NT2/D1 (cell line): ENCODE data around the gene CHMP6.

ENCODE experiments used
- DNase-seq: peaks from one replicate; pipeline ENCODE4 v3.0.0-alpha.2; 2011; ENCODE audit warnings: low read depth, low spot score
- H3K27me3 ChIP-seq: 2 replicates; pipeline ENCODE4 v1.6.0; 2011; ENCODE audit warnings: mild to moderate bottlenecking; ENCODE audit not compliant: insufficient read length, insufficient read depth
- H3K36me3 ChIP-seq: 2 replicates; pipeline ENCODE4 v1.6.1; 2011; ENCODE audit warnings: mild to moderate bottlenecking, low read length, mixed read lengths; ENCODE audit not compliant: insufficient read depth, insufficient read length
- H3K4me1 ChIP-seq: 2 replicates; pipeline ENCODE4 v1.5.1; 2011; ENCODE audit not compliant: insufficient read depth, insufficient read length
- H3K4me3 ChIP-seq: 2 replicates; pipeline ENCODE4 v1.5.1; 2011; ENCODE audit warnings: low read depth; ENCODE audit not compliant: insufficient read length
- H3K9ac ChIP-seq: 2 replicates; pipeline ENCODE4 v1.6.0; 2011; ENCODE audit warnings: low read depth; ENCODE audit not compliant: insufficient read length
- H3K9me3 ChIP-seq: 2 replicates; pipeline ENCODE4 v1.5.1; 2011; ENCODE audit warnings: mild to moderate bottlenecking, low read length; ENCODE audit not compliant: insufficient read depth
- SUZ12 ChIP-seq: IDR thresholded peaks from 2 replicates; pipeline ENCODE4 v1.6.1; 2011; ENCODE audit not compliant: insufficient read length, insufficient read depth; ENCODE audit errors: extremely low read depth
- YY1 ChIP-seq: IDR thresholded peaks from 2 replicates; pipeline ENCODE4 v1.6.1; 2011; ENCODE audit not compliant: insufficient read length, insufficient read depth
- ZNF274 ChIP-seq: IDR thresholded peaks from 2 replicates; pipeline ENCODE4 v1.6.1; 2011; ENCODE audit warnings: mild to moderate bottlenecking, low read depth, low read length

Gene CHMP6

DNA sequence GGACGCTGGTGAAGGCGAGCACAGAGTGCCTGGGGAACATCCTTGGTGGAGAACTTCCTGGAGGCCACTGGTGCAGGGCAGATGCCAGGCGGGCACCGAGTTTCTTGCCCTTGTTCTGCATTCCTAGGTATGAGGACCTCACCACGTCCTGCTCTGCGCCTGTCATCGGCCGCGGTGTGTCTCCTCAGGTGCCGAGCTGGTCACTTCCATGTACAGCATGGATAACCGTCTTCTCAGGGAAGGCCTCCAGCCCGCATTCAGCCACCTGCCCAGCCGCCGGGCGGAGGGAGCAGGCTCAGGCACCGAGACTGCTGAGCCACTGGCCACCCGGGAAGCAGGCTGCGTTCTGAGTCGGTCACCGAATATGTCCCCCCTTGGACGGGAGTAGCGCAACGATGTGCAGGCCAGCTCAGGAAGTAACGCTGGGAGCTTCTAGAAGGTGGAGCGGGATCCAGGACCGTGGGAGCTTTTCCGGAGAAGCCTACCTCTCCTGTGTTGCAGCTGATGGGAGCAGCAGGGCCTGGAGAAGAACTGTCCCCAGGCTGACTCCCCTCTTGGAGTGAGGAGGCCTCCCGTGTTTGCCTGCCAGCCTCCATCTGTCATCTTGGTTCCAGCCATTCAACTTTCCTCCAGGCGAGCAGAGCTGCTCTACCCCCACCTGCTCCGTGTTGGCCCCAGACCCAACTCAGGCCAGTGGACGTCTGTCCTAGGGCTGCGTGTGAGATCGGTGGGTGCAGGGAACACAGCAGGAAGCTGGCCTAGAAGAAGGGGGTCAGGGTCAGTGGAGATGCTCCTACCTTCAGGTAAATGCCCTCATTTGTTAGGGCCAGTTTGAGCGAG, 41.2 kb downstream of the CHMP6 start:
- Histone ChIP-seq H3K27me3 (peaks cover 25% of the 10 kb centered on the region), H3K4me3 (no peak overlapping the region), H3K4me1 (peaks cover 22% of the 10 kb centered on the region), H3K9me3 (no peaks in the 10 kb centered on the region), H3K36me3 (peaks cover 24% of the 10 kb centered on the region), H3K9ac (peak overlapping the region; percentile 13)
- TF ChIP-seq ZNF274 (no peak), YY1 (no peak), SUZ12 (no peak)
- DNase-seq: no peak

DNA sequence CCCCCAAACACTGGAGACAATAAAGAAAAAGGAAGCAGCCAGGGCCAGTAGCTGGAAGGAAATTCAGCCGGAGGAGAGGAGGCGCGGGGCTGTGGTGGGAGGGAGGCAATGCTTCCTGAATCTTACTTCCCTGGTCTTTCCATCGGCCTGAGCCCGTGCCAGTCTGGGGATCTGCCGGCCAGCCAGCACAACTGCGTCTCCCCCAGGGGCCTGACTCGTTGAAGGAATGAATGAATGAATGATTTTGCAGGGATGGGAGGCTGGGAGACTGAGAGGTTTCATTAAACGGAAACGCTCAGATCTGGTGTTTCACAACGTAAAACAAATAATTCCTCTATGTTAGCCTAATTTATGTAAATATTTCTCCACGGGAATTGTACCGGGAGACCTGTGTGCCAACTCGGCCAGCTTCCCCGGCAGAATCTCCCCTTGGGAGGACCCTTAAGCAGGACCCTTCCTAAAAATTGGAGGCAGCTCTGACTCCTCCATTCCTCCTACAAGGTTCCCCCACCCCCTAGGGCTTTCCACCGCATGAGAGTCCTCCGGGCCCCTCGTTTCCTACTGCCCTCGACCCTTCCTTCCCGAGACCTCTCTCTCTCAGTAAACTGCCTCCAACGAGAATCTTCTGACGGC, 42.0 kb downstream of the CHMP6 start:
- TF ChIP-seq ZNF274 (no peak), SUZ12 (no peak), YY1 (no peak)
- Histone ChIP-seq H3K4me1 (peaks cover 17% of the 10 kb centered on the region), H3K36me3 (peaks cover 32% of the 10 kb centered on the region), H3K9ac (peak overlapping the region; percentile 79), H3K27me3 (peaks cover 25% of the 10 kb centered on the region), H3K9me3 (no peaks in the 10 kb centered on the region), H3K4me3 (peak overlapping the region; percentile 69)
- DNase-seq: no peak

DNA sequence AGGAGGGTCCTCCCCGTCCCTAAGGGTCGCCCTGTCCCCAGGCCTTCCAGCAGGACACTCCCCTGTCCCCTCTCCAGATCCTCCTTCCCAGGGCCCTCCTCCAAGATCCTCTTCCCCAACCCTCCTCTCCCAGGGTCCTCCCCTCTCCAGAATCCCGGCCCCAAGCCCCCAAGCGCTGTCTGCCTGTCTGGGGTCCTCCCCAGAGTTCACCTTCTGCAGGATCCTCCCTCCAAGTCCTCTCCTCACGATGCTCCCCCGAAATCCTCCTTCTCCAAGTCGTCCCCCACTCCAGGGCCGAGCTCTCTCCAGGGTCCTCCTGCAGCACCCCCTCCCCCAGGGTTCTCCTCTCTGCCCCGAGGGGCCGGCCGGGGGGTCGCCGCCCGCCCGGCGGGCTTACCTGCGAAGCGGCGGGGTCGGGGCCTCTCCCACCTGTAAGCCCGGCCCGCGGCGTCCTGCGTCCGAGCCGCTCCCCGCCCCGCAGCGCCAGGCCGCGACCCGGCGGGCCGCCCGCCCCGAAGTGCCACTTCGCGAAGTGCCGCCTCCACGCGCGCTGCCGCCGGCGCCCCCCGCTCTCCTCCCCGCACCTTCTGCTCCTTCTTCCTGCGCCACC, 42.6 kb downstream of the CHMP6 start:
- Histone ChIP-seq H3K27me3 (peaks cover 25% of the 10 kb centered on the region), H3K4me3 (peak overlapping the region; percentile 69), H3K9me3 (no peaks in the 10 kb centered on the region), H3K4me1 (peaks cover 19% of the 10 kb centered on the region), H3K36me3 (peaks cover 38% of the 10 kb centered on the region), H3K9ac (peak overlapping the region; percentile 79)
- DNase-seq: no peak
- TF ChIP-seq ZNF274: no peak
- no peak for TF ChIP-seq YY1
- TF ChIP-seq SUZ12: no peak

DNA sequence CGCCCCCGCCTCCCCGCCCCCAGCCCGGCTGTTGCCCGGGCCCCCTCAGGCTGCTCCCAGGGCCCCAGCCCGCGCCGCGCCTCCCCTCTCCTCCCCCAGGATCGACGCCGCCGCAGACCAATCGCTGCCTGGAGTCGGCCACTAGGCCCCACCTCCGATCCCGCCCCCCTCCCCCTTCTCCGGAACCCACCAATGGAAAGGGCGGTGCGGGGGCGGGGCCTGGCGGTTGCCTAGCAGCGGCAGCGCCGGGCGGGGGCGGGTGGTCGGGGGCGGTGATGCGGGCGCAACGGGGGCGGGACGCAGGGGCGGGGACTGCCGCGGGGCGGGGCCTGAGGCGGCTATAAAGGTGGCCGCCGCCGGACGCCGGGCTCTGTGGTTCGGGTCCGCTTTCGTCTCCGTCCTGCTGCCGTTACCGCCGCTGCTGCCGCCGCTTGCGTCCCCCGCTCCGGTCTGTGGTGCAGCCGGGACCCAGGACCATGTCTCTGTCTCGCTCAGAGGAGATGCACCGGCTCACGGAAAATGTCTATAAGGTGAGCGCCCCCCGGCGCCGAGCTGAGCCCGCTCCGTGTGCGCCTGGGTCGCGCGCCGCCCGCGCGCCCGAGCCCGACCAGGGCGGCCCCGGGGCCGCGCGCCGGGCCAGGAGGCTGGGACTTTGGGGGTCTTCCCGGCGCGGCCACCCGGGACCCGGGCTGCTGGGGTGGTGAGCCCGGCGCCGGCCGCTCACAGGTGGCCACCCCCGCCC, 43.3 kb downstream of the CHMP6 start, which contains the start of gene BAIAP2:
TSS of gene BAIAP2 (plus strand) at position 373 of the 742 bp plus-strand sequence. CDS start at position 477, 104 bp downstream.
- Histone ChIP-seq H3K36me3 (peaks cover 43% of the 10 kb centered on the region), H3K4me3 (peak within 1 kb of the TSS; percentile 70), H3K9me3 (no peaks in the 10 kb centered on the region), H3K9ac (peak within 1 kb of the TSS; percentile 90), H3K4me1 (peaks cover 23% of the 10 kb centered on the region), H3K27me3 (peaks cover 25% of the 10 kb centered on the region)
- DNase-seq: peak; percentile 88
- TF ChIP-seq SUZ12: no peak
- no peak for TF ChIP-seq YY1
- TF ChIP-seq ZNF274: no peak

DNA sequence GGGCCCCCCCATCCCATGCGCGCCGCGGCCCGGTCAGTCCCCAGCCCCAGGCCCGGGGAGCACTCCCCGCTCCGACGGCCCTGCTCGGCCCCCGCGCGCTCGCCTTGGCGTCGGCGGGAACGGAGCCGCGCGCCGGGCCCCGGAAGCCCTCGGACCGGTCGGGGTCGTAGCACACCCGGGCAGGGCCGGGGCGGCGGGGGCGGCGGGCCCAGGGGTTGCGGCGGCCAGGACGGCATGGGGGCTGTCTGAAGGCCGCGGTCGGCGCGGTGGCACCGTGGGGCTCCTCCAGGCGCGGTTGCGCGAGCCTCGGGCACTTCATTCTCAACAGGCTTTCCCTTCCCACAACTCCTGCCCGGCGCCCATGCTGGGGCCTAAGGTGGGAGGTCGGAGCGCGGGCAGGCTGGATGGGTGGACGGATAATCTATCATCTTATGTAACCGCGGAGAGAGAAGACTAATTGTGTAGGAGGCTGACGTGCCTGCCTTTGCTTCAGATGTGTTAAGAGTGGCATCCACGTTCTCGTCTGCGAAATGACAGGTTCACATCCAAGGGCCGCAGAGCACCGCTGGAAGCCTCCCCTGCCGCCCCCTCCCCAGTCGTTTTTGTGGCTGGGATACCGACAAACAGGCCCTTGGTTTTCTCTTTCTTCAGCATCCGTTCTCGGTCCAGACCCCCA, 44.0 kb downstream of the CHMP6 start:
- Histone ChIP-seq H3K9ac (peak overlapping the region; percentile 90), H3K4me1 (peaks cover 30% of the 10 kb centered on the region), H3K36me3 (peaks cover 44% of the 10 kb centered on the region), H3K9me3 (no peaks in the 10 kb centered on the region), H3K4me3 (peak overlapping the region; percentile 70), H3K27me3 (peaks cover 25% of the 10 kb centered on the region)
- TF ChIP-seq SUZ12: no peak
- no peak for TF ChIP-seq YY1
- no peak for TF ChIP-seq ZNF274
- DNase-seq: no peak

DNA sequence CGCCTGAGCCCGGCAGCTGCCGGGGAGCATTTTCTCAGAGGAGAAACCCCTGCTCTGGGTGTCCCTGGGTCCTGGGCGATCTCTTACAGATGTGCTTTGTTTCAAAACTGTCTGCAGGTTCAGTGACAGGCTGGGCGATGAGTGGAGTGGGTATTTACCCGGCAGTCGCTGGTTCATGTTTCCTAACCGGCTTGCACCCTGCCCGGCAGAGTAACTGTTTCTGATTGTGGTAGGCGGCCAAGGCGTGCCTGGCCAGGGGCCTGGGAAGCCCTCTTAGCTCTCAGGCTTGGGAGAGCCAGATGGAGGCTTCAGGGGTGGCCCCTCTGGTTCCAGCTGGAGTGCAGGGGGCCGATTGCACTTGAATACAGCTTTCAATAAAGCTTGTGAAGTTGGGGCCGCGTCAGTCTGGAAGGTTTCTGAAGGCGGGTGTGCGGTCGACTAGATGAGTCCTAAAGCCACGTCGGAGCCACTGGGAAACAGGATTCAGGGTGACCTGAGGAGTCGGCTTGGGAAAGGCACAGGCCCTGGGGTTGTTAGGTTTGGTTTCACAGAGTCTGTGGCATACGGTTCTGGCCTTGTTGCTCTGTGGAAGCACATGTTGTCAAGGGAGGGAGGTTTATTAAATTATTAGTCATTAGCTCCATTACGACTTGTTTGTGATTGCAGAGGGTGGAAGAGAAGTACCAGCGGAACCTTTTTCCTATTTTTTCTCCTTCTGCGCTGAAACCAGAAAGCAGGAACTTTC, 44.7 kb downstream of the CHMP6 start:
- DNase-seq: no peak
- no peaks in the 10 kb centered on the region for H3K9me3 ChIP-seq
- TF ChIP-seq ZNF274 (no peak), SUZ12 (no peak), YY1 (no peak)
- peak overlapping the region; percentile 70 for H3K4me3 ChIP-seq
- H3K36me3 ChIP-seq: peaks cover 44% of the 10 kb centered on the region
- peak overlapping the region; percentile 65 for H3K9ac ChIP-seq
- peaks cover 36% of the 10 kb centered on the region for H3K4me1 ChIP-seq
- peaks cover 25% of the 10 kb centered on the region for H3K27me3 ChIP-seq
